A673 (cell line): Measurements from ENCODE around the gene CPXM2. TPM values are rescaled to one million over a fixed set of nuclear protein-coding genes. Genes with fewer than 3 reads are reported as not detected.

ENCODE experiments used
- BruUV-seq: library from RNA; stranded (reverse); fragments of 400-500 nt; replicated peaks from 2 replicates; lab custom pipeline; 2021; lab: Mats Ljungman, UMichigan
- CTCF ChIA-PET: fragments of 300-600 bp; sonication (Branson Sonifier 250); formaldehyde crosslinking; loops from one replicate; lab custom pipeline; 2022; ENCODE audit warnings: antibody characterized with exemption; lab: Charles Lee
- POLR2A ChIA-PET: fragments of 300-600 bp; sonication (Branson Sonifier 250); formaldehyde crosslinking; loops from one replicate; lab custom pipeline; 2022; ENCODE audit warnings: antibody characterized with exemption; ENCODE audit not compliant: low non-redundant PET; lab: Charles Lee
- DNase-seq: peaks from one replicate; pipeline ENCODE4 v3.0.0-alpha.2; 2015; ENCODE audit warnings: low spot score
- H3K27ac ChIP-seq: fragments of 200-600 bp; sonication (generic); 2 replicates; pipeline ENCODE4 v1.5.1; 2016; ENCODE audit warnings: mixed run types, low read depth, mild to moderate bottlenecking, mixed read lengths, antibody characterized with exemption, low read length; ENCODE audit not compliant: poor library complexity, severe bottlenecking
- H3K27me3 ChIP-seq: fragments of 200-600 bp; sonication (generic); replicated peaks from 2 replicates; pipeline ENCODE4 v1.6.1; 2017; ENCODE audit warnings: mixed run types, low read depth, mild to moderate bottlenecking, mixed read lengths, antibody characterized with exemption, low read length; ENCODE audit not compliant: insufficient read depth, poor library complexity
- H3K36me3 ChIP-seq: fragments of 200-600 bp; sonication (generic); 2 replicates; pipeline ENCODE4 v1.6.1; 2016; ENCODE audit warnings: mixed run types, mild to moderate bottlenecking, mixed read lengths, antibody characterized with exemption, low read length; ENCODE audit not compliant: insufficient read depth, poor library complexity, severe bottlenecking
- H3K4me1 ChIP-seq: fragments of 200-600 bp; sonication (generic); 2 replicates; pipeline ENCODE4 v1.6.1; 2017; ENCODE audit warnings: mixed run types, mild to moderate bottlenecking, mixed read lengths, antibody characterized with exemption, low read length; ENCODE audit not compliant: insufficient read depth, poor library complexity, severe bottlenecking
- H3K4me3 ChIP-seq: fragments of 200-600 bp; sonication (generic); 2 replicates; pipeline ENCODE4 v1.5.1; 2016; ENCODE audit warnings: low read depth, mixed run types, mild to moderate bottlenecking, mixed read lengths, low read length; ENCODE audit not compliant: poor library complexity, severe bottlenecking
- H3K9me3 ChIP-seq: fragments of 200-600 bp; sonication (generic); 2 replicates; pipeline ENCODE4 v1.6.1; 2016; ENCODE audit warnings: mixed run types, low read depth, mild to moderate bottlenecking, mixed read lengths, antibody characterized with exemption, low read length; ENCODE audit not compliant: poor library complexity, severe bottlenecking
- CTCF ChIP-seq: fragments of 300-800, 200-600 bp; sonication (generic); conservative IDR thresholded peaks from 2 replicates; pipeline ENCODE4 v1.5.1; 2017; ENCODE audit warnings: low read depth, mild to moderate bottlenecking, antibody characterized with exemption, low read length, moderate library complexity, mixed read lengths
- EZH2 ChIP-seq: fragments of 200-600 bp; sonication (generic); IDR thresholded peaks from 2 replicates; pipeline ENCODE4 v1.6.1; 2017; ENCODE audit warnings: borderline replicate concordance, low read depth, mild to moderate bottlenecking, mixed read lengths, antibody characterized with exemption, low read length; ENCODE audit not compliant: poor library complexity, severe bottlenecking
- intact Hi-C: fragments of 100-400 bp; cut with micrococcal nuclease; formaldehyde crosslinking; loops from one replicate; pipeline ENCODE4 v1.10.0; 2022; ENCODE audit not compliant: unreplicated experiment
- total RNA-seq: library from RNA; stranded (reverse); gene quantifications from 2 replicates; pipeline ENCODE4 v1.2.3, GENCODE V29; 2021

CPXM2 gene
- total RNA-seq, 1 experiment from 2014 or later = not detected

- no peak overlapping the region for H3K27ac ChIP-seq
- H3K4me1 ChIP-seq = no peaks in the 10 kb centered on the region
- no peak for DNase-seq
- no peaks in the 10 kb centered on the region for H3K27me3 ChIP-seq
- H3K36me3 ChIP-seq = no peaks in the 10 kb centered on the region
- no TSS peak for BruUV-seq
- ChIA-PET CTCF (no interaction called here), POLR2A (no interaction called here)
- intact Hi-C loops = no loop called here
- H3K4me3 ChIP-seq = no peak overlapping the region
- H3K9me3 ChIP-seq = no peaks in the 10 kb centered on the region
- TF ChIP-seq CTCF (no peak), EZH2 (no peak)
These were observed 38.9 kb upstream of the CPXM2 start for GRCh38 chr10:123930340-123931001.

- no peak for TF ChIP-seq EZH2
- no peak for TF ChIP-seq CTCF
- BruUV-seq = no TSS peak
- Histone ChIP-seq H3K36me3 (no peaks in the 10 kb centered on the region), H3K4me3 (no peak overlapping the region), H3K27ac (no peak overlapping the region), H3K9me3 (no peaks in the 10 kb centered on the region), H3K27me3 (peaks cover 2% of the 10 kb centered on the region), H3K4me1 (no peaks in the 10 kb centered on the region)
- intact Hi-C loops = no loop called here
- ChIA-PET CTCF (no interaction called here), POLR2A (no interaction called here)
- DNase-seq = no peak
These were observed 38.2 kb upstream of the CPXM2 start for GRCh38 chr10:123929791-123930190.

- intact Hi-C loops = no loop called here
- Histone ChIP-seq H3K36me3 (no peaks in the 10 kb centered on the region), H3K27me3 (peaks cover 12% of the 10 kb centered on the region), H3K4me1 (no peaks in the 10 kb centered on the region), H3K4me3 (no peak overlapping the region), H3K9me3 (no peaks in the 10 kb centered on the region), H3K27ac (no peak overlapping the region)
- BruUV-seq = no TSS peak
- CTCF ChIA-PET = no interaction called here
- no peak for DNase-seq
- TF ChIP-seq CTCF = no peak
- no peak for TF ChIP-seq EZH2
- POLR2A ChIA-PET = no interaction called here
These were observed 36.8 kb upstream of the CPXM2 start for GRCh38 chr10:123928427-123928826.
